WTC11 (cell line): ENCODE results near the gene IVNS1ABP. TPM values are rescaled to one million over a fixed set of nuclear protein-coding genes. Genes with fewer than 3 reads are reported as not detected.
A peak's percentile ranks its signal among the peaks of the same experiment; 100 is the strongest.

ENCODE experiments used
- ATAC-seq: fragments of 200-7000 bp; cut with Tn5 transposase; 2 replicates; pipeline ENCODE4 v1.10.0; 2021; ENCODE audit warnings: mild to moderate bottlenecking, moderate library complexity
- CTCF ChIA-PET: fragments of 300-600 bp; sonication (Branson Sonifier 250); formaldehyde crosslinking; loops from one replicate; lab custom pipeline; 2021; ENCODE audit warnings: antibody characterized with exemption; lab: Charles Lee
- POLR2A ChIA-PET: fragments of 350-600 bp; sonication (Branson Sonifier 250); formaldehyde crosslinking; loops from one replicate; lab custom pipeline; 2021; ENCODE audit warnings: antibody characterized with exemption; lab: Charles Lee
- DNase-seq: peaks from one replicate; pipeline ENCODE4 v3.0.0; 2021; ENCODE audit warnings: low spot score
- H3K27ac Mint-ChIP-seq: 2 replicates; pipeline ENCODE4 v1.8.0; 2021; ENCODE audit warnings: mixed read lengths
- H3K27me3 Mint-ChIP-seq: 2 replicates; pipeline ENCODE4 v1.8.0; 2021; ENCODE audit warnings: low read depth, mild to moderate bottlenecking, moderate library complexity, mixed read lengths
- H3K36me3 Mint-ChIP-seq: 2 replicates; pipeline ENCODE4 v1.8.0; 2021; ENCODE audit warnings: mixed read lengths
- H3K4me1 Mint-ChIP-seq: 2 replicates; pipeline ENCODE4 v1.8.0; 2022; ENCODE audit warnings: mixed read lengths
- H3K4me3 Mint-ChIP-seq: 2 replicates; pipeline ENCODE4 v1.8.0; 2021; ENCODE audit warnings: mild to moderate bottlenecking, moderate library complexity, mixed read lengths
- H3K9me3 Mint-ChIP-seq: 2 replicates; pipeline ENCODE4 v1.8.0; 2021; ENCODE audit warnings: mixed read lengths
- CREB1 ChIP-seq: sonication (generic); formaldehyde crosslinking; IDR thresholded peaks from 2 replicates; pipeline ENCODE4 v1.8.0; 2023; ENCODE audit warnings: mild to moderate bottlenecking, missing genetic modification reagents
- EMX1 ChIP-seq: fragments of 250-450 bp; sonication (Bioruptor Pico); IDR thresholded peaks from 2 replicates; pipeline ENCODE4 v1.8.0; 2021; ENCODE audit warnings: mild to moderate bottlenecking
- FOXP1 ChIP-seq: sonication (generic); formaldehyde crosslinking; IDR thresholded peaks from 2 replicates; pipeline ENCODE4 v1.8.0; 2022; ENCODE audit warnings: missing genetic modification reagents, mild to moderate bottlenecking, moderate library complexity, borderline replicate concordance
- JAZF1 ChIP-seq: fragments of 250-450 bp; sonication (Bioruptor Pico); IDR thresholded peaks from 2 replicates; pipeline ENCODE4 v1.9.0; 2021; ENCODE audit warnings: moderate library complexity, mild to moderate bottlenecking, inconsistent platforms
- JUN ChIP-seq: sonication (generic); formaldehyde crosslinking; IDR thresholded peaks from 2 replicates; pipeline ENCODE4 v1.8.0; 2023; ENCODE audit warnings: mild to moderate bottlenecking, missing genetic modification reagents
- MYBL2 ChIP-seq: sonication (generic); formaldehyde crosslinking; IDR thresholded peaks from 2 replicates; pipeline ENCODE4 v1.8.1; 2023; ENCODE audit warnings: mild to moderate bottlenecking, moderate library complexity, missing genetic modification reagents
- NFYB ChIP-seq: sonication (generic); formaldehyde crosslinking; conservative IDR thresholded peaks from 2 replicates; pipeline ENCODE4 v1.8.0; 2022; ENCODE audit warnings: low read depth, missing genetic modification reagents
- TEAD1 ChIP-seq: sonication (generic); formaldehyde crosslinking; IDR thresholded peaks from 2 replicates; pipeline ENCODE4 v1.8.0; 2022; ENCODE audit warnings: mild to moderate bottlenecking, missing genetic modification reagents
- ZNF138 ChIP-seq: sonication (generic); formaldehyde crosslinking; conservative IDR thresholded peaks from 2 replicates; pipeline ENCODE4 v1.8.1; 2022; ENCODE audit warnings: mild to moderate bottlenecking, moderate library complexity, missing genetic modification reagents
- ZNF671 ChIP-seq: fragments of 250-450 bp; sonication (Bioruptor Pico); IDR thresholded peaks from 2 replicates; pipeline ENCODE4 v1.8.0; 2021; ENCODE audit warnings: mild to moderate bottlenecking
- total RNA-seq: library from RNA; stranded (reverse); gene quantifications from 3 replicates; pipeline ENCODE4 v1.2.3, GENCODE V29; 2021
- TF ChIP-seq, protein P1 (sequence below): sonication (generic); formaldehyde crosslinking; IDR thresholded peaks from 2 replicates; pipeline ENCODE4 v1.8.1; 2022; ENCODE audit warnings: mild to moderate bottlenecking, missing genetic modification reagents, moderate library complexity, borderline replicate concordance
- TF ChIP-seq, protein P2 (sequence below): sonication (generic); formaldehyde crosslinking; IDR thresholded peaks from 2 replicates; pipeline ENCODE4 v1.8.0; 2022; ENCODE audit warnings: mild to moderate bottlenecking, missing genetic modification reagents
- TF ChIP-seq, protein P3 (sequence below): fragments of 250-450 bp; sonication (Bioruptor Pico); IDR thresholded peaks from 2 replicates; pipeline ENCODE4 v1.9.0; 2021; ENCODE audit warnings: mild to moderate bottlenecking
- TF ChIP-seq, protein P4 (sequence below): fragments of 250-450 bp; sonication (Bioruptor Pico); IDR thresholded peaks from 2 replicates; pipeline ENCODE4 v1.9.0; 2021; ENCODE audit warnings: mild to moderate bottlenecking, borderline replicate concordance
- TF ChIP-seq, protein P5 (sequence below): sonication (generic); formaldehyde crosslinking; IDR thresholded peaks from 2 replicates; pipeline ENCODE4 v1.8.0; 2022; ENCODE audit warnings: mild to moderate bottlenecking, missing genetic modification reagents
- TF ChIP-seq, protein P6 (sequence below): sonication (generic); formaldehyde crosslinking; IDR thresholded peaks from 2 replicates; pipeline ENCODE4 v1.8.1; 2023; ENCODE audit warnings: mild to moderate bottlenecking, moderate library complexity, missing genetic modification reagents

The IVNS1ABP gene
- total RNA-seq, 1 experiment from 2014 or later: 159 TPM

DNA sequence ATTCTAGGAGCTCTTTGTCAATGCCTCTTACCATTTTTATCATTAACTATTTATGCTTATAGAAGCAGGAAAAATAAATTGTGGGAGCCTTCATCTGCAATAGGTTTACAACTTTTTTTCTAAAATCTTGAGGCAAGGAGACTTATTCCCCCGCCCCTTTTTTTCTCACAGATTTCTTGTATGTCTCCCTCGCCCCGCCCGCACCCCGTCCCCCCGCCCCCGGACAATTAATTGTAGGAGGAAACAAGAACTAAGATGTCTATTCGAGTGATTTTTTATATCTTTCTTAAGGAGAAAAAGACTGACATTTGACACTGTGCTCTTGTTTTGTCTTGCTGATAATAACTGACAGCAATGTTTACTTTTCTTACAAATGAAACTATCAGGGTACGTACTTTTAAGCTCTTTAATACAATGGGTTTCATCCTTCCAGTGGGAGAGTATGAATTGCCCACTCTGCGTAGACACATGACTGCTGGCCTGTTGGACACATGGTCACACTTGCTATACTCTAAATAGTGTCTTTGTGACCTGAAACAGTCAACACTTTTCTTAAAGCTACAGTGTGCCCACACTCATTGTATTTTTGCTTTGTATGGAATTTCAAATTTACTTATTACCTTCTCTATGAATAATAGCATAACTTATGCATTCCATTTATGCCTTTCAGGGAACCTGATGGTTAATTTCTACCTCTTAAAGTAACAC is 1.5 kb upstream of the IVNS1ABP start (continued):
- TF ChIP-seq, protein P1, sequence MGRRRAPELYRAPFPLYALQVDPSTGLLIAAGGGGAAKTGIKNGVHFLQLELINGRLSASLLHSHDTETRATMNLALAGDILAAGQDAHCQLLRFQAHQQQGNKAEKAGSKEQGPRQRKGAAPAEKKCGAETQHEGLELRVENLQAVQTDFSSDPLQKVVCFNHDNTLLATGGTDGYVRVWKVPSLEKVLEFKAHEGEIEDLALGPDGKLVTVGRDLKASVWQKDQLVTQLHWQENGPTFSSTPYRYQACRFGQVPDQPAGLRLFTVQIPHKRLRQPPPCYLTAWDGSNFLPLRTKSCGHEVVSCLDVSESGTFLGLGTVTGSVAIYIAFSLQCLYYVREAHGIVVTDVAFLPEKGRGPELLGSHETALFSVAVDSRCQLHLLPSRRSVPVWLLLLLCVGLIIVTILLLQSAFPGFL: no peak
- no peak for TF ChIP-seq ZNF671 (CRISPR knock-in tag)
- TF ChIP-seq, protein P2, sequence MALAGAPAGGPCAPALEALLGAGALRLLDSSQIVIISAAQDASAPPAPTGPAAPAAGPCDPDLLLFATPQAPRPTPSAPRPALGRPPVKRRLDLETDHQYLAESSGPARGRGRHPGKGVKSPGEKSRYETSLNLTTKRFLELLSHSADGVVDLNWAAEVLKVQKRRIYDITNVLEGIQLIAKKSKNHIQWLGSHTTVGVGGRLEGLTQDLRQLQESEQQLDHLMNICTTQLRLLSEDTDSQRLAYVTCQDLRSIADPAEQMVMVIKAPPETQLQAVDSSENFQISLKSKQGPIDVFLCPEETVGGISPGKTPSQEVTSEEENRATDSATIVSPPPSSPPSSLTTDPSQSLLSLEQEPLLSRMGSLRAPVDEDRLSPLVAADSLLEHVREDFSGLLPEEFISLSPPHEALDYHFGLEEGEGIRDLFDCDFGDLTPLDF: no peak

DNA sequence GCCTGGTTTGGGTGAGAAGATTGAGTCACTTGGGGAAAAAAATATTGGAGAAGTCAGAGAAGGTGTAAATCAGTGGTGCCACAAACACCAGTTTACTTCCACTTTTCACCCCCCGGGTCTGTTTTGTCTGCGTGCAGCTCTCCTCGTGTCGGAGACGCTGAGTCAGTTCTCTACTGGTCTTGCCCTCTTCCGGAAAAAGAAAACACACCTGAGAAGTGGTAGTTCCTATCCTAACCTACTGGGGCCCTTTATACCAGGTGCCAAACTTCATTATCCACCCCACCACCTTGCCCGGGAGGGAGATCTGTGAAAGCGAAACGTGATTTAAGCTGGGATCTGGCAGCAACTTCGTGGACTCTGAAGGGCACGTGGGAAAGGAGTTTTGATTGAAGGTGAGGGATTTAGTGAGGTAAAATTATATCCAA is 855 bp upstream of the IVNS1ABP start:
- Mint-ChIP-seq H3K27ac (peak overlapping the region; percentile 94), H3K36me3 (peaks cover 33% of the 10 kb centered on the region), H3K4me3 (peak overlapping the region; percentile 93), H3K4me1 (peaks cover 45% of the 10 kb centered on the region), H3K9me3 (peaks cover 20% of the 10 kb centered on the region), H3K27me3 (no peaks in the 10 kb centered on the region)
- ChIA-PET POLR2A (interaction anchor here (0.9 to 1.4 kb wide), 2 partner anchors 127 to 273 kb away, joined by 3 to 4 read pairs; partner anchors contain the start of gene RNF2), CTCF (interaction anchor here (0.6 to 2.9 kb wide), 8 partner anchors 15 to 1057 kb away, joined by 3 to 31 read pairs (median 8); partner anchors contain the start of gene TPR)
- DNase-seq: no peak
- TF ChIP-seq ZNF138 (CRISPR knock-in tag) (no peak), MYBL2 (CRISPR knock-in tag) (no peak), JAZF1 (CRISPR knock-in tag) (no peak)
- TF ChIP-seq, protein P3, sequence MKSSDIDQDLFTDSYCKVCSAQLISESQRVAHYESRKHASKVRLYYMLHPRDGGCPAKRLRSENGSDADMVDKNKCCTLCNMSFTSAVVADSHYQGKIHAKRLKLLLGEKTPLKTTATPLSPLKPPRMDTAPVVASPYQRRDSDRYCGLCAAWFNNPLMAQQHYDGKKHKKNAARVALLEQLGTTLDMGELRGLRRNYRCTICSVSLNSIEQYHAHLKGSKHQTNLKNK (CRISPR knock-in tag): no peak
- TF ChIP-seq, protein P4, sequence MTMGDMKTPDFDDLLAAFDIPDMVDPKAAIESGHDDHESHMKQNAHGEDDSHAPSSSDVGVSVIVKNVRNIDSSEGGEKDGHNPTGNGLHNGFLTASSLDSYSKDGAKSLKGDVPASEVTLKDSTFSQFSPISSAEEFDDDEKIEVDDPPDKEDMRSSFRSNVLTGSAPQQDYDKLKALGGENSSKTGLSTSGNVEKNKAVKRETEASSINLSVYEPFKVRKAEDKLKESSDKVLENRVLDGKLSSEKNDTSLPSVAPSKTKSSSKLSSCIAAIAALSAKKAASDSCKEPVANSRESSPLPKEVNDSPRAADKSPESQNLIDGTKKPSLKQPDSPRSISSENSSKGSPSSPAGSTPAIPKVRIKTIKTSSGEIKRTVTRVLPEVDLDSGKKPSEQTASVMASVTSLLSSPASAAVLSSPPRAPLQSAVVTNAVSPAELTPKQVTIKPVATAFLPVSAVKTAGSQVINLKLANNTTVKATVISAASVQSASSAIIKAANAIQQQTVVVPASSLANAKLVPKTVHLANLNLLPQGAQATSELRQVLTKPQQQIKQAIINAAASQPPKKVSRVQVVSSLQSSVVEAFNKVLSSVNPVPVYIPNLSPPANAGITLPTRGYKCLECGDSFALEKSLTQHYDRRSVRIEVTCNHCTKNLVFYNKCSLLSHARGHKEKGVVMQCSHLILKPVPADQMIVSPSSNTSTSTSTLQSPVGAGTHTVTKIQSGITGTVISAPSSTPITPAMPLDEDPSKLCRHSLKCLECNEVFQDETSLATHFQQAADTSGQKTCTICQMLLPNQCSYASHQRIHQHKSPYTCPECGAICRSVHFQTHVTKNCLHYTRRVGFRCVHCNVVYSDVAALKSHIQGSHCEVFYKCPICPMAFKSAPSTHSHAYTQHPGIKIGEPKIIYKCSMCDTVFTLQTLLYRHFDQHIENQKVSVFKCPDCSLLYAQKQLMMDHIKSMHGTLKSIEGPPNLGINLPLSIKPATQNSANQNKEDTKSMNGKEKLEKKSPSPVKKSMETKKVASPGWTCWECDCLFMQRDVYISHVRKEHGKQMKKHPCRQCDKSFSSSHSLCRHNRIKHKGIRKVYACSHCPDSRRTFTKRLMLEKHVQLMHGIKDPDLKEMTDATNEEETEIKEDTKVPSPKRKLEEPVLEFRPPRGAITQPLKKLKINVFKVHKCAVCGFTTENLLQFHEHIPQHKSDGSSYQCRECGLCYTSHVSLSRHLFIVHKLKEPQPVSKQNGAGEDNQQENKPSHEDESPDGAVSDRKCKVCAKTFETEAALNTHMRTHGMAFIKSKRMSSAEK (CRISPR knock-in tag): no peak
- ATAC-seq: peak; percentile 21

DNA sequence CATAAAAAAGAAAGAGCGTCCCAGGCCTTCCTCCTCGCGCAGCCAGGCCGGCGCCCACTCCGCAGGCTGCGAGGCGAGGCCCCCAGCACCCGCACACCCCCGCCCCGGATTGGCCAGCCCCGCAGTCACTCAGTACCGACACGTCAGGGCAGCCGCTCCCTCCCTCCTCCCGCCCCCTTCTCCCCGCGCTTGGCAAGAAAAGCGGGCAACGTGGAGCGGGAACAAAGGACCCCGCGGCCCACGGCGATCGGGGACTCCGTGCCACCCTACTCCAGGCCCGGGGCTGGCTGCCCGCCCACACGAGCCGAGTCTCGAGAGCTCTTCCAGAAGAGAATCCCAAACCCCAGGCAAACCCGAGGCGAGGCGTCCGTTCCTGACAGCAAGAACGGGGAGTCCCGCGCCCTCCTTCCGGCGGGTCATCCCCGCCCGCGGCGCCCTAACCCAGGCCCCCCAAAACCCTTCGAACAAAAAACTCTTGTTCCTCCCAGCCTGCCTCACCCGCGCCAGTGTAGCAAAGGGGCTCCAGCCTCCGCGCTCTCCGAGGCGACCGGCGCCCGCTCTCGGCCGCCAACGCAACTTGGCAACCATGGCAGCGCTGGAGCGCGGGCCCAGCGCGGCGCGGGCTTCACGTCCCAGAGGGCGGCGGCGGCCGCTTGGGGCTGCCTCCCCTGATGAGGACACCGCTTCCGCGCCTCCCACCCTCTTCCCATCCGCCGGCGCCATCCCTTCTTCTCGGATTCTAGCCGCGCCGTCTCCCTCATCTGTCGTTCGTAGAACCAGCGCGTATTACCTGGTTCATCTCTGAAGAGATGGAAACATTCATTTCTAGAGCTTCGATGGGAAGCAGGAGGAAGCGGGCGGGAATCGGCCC is 645 bp downstream of the IVNS1ABP start:
- ChIA-PET CTCF (interaction anchor here (0.6 to 2.9 kb wide), 18 partner anchors 16 to 1059 kb away, joined by 3 to 31 read pairs (median 4); partner anchors contain the start of genes SWT1 and TPR), POLR2A (interaction anchor here (0.7 to 1.5 kb wide), 10 partner anchors 16 to 364 kb away, joined by 3 to 7 read pairs (median 4); partner anchors contain the start of genes RNF2 and TRMT1L)
- peak overlapping the region; percentile 95 for H3K27ac Mint-ChIP-seq
- ATAC-seq (peak; percentile 53), DNase-seq (peak; percentile 90)
- H3K27me3 Mint-ChIP-seq: no peaks in the 10 kb centered on the region
- peaks cover 26% of the 10 kb centered on the region for H3K36me3 Mint-ChIP-seq
- H3K4me1 Mint-ChIP-seq: peaks cover 57% of the 10 kb centered on the region
- H3K9me3 Mint-ChIP-seq: peaks cover 13% of the 10 kb centered on the region
- H3K4me3 Mint-ChIP-seq: peak overlapping the region; percentile 93
- TF ChIP-seq, protein P5, sequence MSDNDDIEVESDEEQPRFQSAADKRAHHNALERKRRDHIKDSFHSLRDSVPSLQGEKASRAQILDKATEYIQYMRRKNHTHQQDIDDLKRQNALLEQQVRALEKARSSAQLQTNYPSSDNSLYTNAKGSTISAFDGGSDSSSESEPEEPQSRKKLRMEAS: 0 out of 2 replicates have a peak, but pooled peaks have one; percentile 20
- TF ChIP-seq FOXP1 (CRISPR knock-in tag): no peak
- TF ChIP-seq EMX1: no peak
- TF ChIP-seq TEAD1 (CRISPR knock-in tag): peak; percentile 50; the same call in 1 of the 2 replicates
- peak; percentile 35; the same call in 1 of the 2 replicates for TF ChIP-seq MYBL2 (CRISPR knock-in tag)
- TF ChIP-seq NFYB: peak; percentile 77
- TF ChIP-seq CREB1: no peak
- TF ChIP-seq JUN (CRISPR knock-in tag): 0 out of 2 replicates have a peak, but pooled peaks have one; percentile 20
- TF ChIP-seq, protein P6, sequence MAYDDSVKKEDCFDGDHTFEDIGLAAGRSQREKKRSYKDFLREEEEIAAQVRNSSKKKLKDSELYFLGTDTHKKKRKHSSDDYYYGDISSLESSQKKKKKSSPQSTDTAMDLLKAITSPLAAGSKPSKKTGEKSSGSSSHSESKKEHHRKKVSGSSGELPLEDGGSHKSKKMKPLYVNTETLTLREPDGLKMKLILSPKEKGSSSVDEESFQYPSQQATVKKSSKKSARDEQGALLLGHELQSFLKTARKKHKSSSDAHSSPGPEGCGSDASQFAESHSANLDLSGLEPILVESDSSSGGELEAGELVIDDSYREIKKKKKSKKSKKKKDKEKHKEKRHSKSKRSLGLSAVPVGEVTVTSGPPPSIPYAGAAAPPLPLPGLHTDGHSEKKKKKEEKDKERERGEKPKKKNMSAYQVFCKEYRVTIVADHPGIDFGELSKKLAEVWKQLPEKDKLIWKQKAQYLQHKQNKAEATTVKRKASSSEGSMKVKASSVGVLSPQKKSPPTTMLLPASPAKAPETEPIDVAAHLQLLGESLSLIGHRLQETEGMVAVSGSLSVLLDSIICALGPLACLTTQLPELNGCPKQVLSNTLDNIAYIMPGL (CRISPR knock-in tag): peak; percentile 0; the same call in 1 of the 2 replicates
